ENCODE data around the gene EBF3.
A peak's percentile ranks its signal among the peaks of the same experiment; 100 is the strongest.

The EBF3 gene

GRCh38 chr10:129916506-129916995 lies 47.5 kb downstream of the EBF3 start:
- Histone ChIP-seq H3K18ac (ENCODE audit: low read depth in 1 of 2, low read length in 2 of 2) (no peak overlapping the region), H2BK120ac (ENCODE audit: low read depth, low read length) (no peak overlapping the region), H3K36me3 (ENCODE audit: control insufficient read depth in 1 of 2, insufficient read depth in 2 of 2, low read depth in 1 of 2, low read length in 2 of 2) (peaks cover 0 to 80% of the 10 kb centered on the region in 2 experiments), H3K4me2 (ENCODE audit: low read length, poor library complexity, severe bottlenecking) (no peak overlapping the region), H3K4me3 (ENCODE audit: insufficient read depth in 1 of 2, low read depth in 1 of 2, low read length in 2 of 2) (no peak overlapping the region), H2BK5ac (ENCODE audit: low read depth, low read length, poor library complexity, severe bottlenecking) (no peak overlapping the region), H3K79me1 (replicated peaks; ENCODE audit: low read length, poor library complexity, severe bottlenecking) (no peaks in the 10 kb centered on the region), H3K27ac (ENCODE audit: low read length, poor library complexity, severe bottlenecking) (no peak overlapping the region), H3K27me3 (ENCODE audit: control insufficient read depth in 1 of 2, insufficient read depth in 1 of 2, low read length in 2 of 2) (no peaks in the 10 kb centered on the region), H2AFZ (ENCODE audit: low read depth, low read length) (no peak overlapping the region), H2BK15ac (ENCODE audit: low read depth, poor library complexity, severe bottlenecking) (no peak overlapping the region), H3K9me3 (ENCODE audit: control insufficient read depth, low read length) (no peaks in the 10 kb centered on the region), H3K9ac (ENCODE audit: low read length) (no peak overlapping the region), H3K14ac (ENCODE audit: low read length in 2 of 2) (no peak overlapping the region), H2BK12ac (ENCODE audit: low read length in 2 of 2) (no peak overlapping the region), H3K23ac (ENCODE audit: low read length in 2 of 2) (no peak overlapping the region), H2AK5ac (ENCODE audit: low read length, severe bottlenecking) (no peak overlapping the region), H3K4me1 (ENCODE audit: control insufficient read depth, insufficient read depth, low read depth, low read length) (no peaks in the 10 kb centered on the region), H3K4ac (ENCODE audit: low read depth in 1 of 2, low read length in 2 of 2) (no peak overlapping the region), H4K8ac (ENCODE audit: low read length) (no peak overlapping the region), H4K91ac (ENCODE audit: low read length) (no peak overlapping the region)
- WGBS: 90% methylated on average over 7 of the region's 7 CpGs
- DNase-seq: no peak

- no peak overlapping the region for H2AFZ ChIP-seq (ENCODE audit: low read depth, low read length)
- H2BK5ac ChIP-seq (ENCODE audit: low read depth, low read length, poor library complexity, severe bottlenecking): no peak overlapping the region
- no peak overlapping the region for H3K14ac ChIP-seq (ENCODE audit: low read length in 2 of 2)
- no peak overlapping the region for H4K91ac ChIP-seq (ENCODE audit: low read length)
- H3K27ac ChIP-seq (ENCODE audit: low read length, poor library complexity, severe bottlenecking): no peak overlapping the region
- H2AK5ac ChIP-seq (ENCODE audit: low read length, severe bottlenecking): no peak overlapping the region
- H3K4me3 ChIP-seq (ENCODE audit: insufficient read depth in 1 of 2, low read depth in 1 of 2, low read length in 2 of 2): no peak overlapping the region
- no peak overlapping the region for H3K9ac ChIP-seq (ENCODE audit: low read length)
- H2BK12ac ChIP-seq (ENCODE audit: low read length in 2 of 2): no peak overlapping the region
- no peaks in the 10 kb centered on the region for H3K4me1 ChIP-seq (ENCODE audit: control insufficient read depth, insufficient read depth, low read depth, low read length)
- WGBS: 91% methylated on average over 27 of the region's 27 CpGs
- H4K8ac ChIP-seq (ENCODE audit: low read length): no peak overlapping the region
- H3K18ac ChIP-seq (ENCODE audit: low read depth in 1 of 2, low read length in 2 of 2): no peak overlapping the region
- H2BK15ac ChIP-seq (ENCODE audit: low read depth, poor library complexity, severe bottlenecking): no peak overlapping the region
- no peak overlapping the region for H3K23ac ChIP-seq (ENCODE audit: low read length in 2 of 2)
- H3K27me3 ChIP-seq (ENCODE audit: control insufficient read depth in 1 of 2, insufficient read depth in 1 of 2, low read length in 2 of 2): no peaks in the 10 kb centered on the region
- no peaks in the 10 kb centered on the region for H3K79me1 ChIP-seq (replicated peaks; ENCODE audit: low read length, poor library complexity, severe bottlenecking)
- H3K9me3 ChIP-seq (ENCODE audit: control insufficient read depth, low read length): no peaks in the 10 kb centered on the region
- no peak overlapping the region for H2BK120ac ChIP-seq (ENCODE audit: low read depth, low read length)
- H3K4ac ChIP-seq (ENCODE audit: low read depth in 1 of 2, low read length in 2 of 2): no peak overlapping the region
- DNase-seq: no peak
- H3K36me3 ChIP-seq (ENCODE audit: control insufficient read depth in 1 of 2, insufficient read depth in 2 of 2, low read depth in 1 of 2, low read length in 2 of 2): peaks cover 0 to 82% of the 10 kb centered on the region in 2 experiments
- H3K4me2 ChIP-seq (ENCODE audit: low read length, poor library complexity, severe bottlenecking): no peak overlapping the region
These were observed 48.3 kb downstream of the EBF3 start for GRCh38 chr10:129915526-129916378.

- H3K4me2 ChIP-seq (ENCODE audit: low read length, poor library complexity, severe bottlenecking): no peak overlapping the region
- no peak overlapping the region for H4K91ac ChIP-seq (ENCODE audit: low read length)
- H3K4me1 ChIP-seq (ENCODE audit: control insufficient read depth, insufficient read depth, low read depth, low read length): no peaks in the 10 kb centered on the region
- no peak overlapping the region for H3K4me3 ChIP-seq (ENCODE audit: insufficient read depth in 1 of 2, low read depth in 1 of 2, low read length in 2 of 2)
- H3K18ac ChIP-seq (ENCODE audit: low read depth in 1 of 2, low read length in 2 of 2): no peak overlapping the region
- no peaks in the 10 kb centered on the region for H3K79me1 ChIP-seq (replicated peaks; ENCODE audit: low read length, poor library complexity, severe bottlenecking)
- no peak for DNase-seq
- no peak overlapping the region for H2AK5ac ChIP-seq (ENCODE audit: low read length, severe bottlenecking)
- no peak overlapping the region for H2AFZ ChIP-seq (ENCODE audit: low read depth, low read length)
- no peak overlapping the region for H3K23ac ChIP-seq (ENCODE audit: low read length in 2 of 2)
- no peak overlapping the region for H3K14ac ChIP-seq (ENCODE audit: low read length in 2 of 2)
- H2BK120ac ChIP-seq (ENCODE audit: low read depth, low read length): no peak overlapping the region
- no peak overlapping the region for H2BK12ac ChIP-seq (ENCODE audit: low read length in 2 of 2)
- H3K36me3 ChIP-seq (ENCODE audit: control insufficient read depth in 1 of 2, insufficient read depth in 2 of 2, low read depth in 1 of 2, low read length in 2 of 2): peaks cover 0 to 83% of the 10 kb centered on the region in 2 experiments
- no peak overlapping the region for H4K8ac ChIP-seq (ENCODE audit: low read length)
- WGBS: 83% methylated on average over 2 of the region's 2 CpGs
- H2BK5ac ChIP-seq (ENCODE audit: low read depth, low read length, poor library complexity, severe bottlenecking): no peak overlapping the region
- no peak overlapping the region for H3K4ac ChIP-seq (ENCODE audit: low read depth in 1 of 2, low read length in 2 of 2)
- H2BK15ac ChIP-seq (ENCODE audit: low read depth, poor library complexity, severe bottlenecking): no peak overlapping the region
- H3K27me3 ChIP-seq (ENCODE audit: control insufficient read depth in 1 of 2, insufficient read depth in 1 of 2, low read length in 2 of 2): no peaks in the 10 kb centered on the region
- no peak overlapping the region for H3K9ac ChIP-seq (ENCODE audit: low read length)
- H3K9me3 ChIP-seq (ENCODE audit: control insufficient read depth, low read length): no peaks in the 10 kb centered on the region
- H3K27ac ChIP-seq (ENCODE audit: low read length, poor library complexity, severe bottlenecking): no peak overlapping the region
These were observed 49.1 kb downstream of the EBF3 start for GRCh38 chr10:129914960-129915359.

- Histone ChIP-seq H2BK15ac (ENCODE audit: low read depth, poor library complexity, severe bottlenecking) (no peak overlapping the region), H3K23ac (ENCODE audit: low read length in 2 of 2) (no peak overlapping the region), H3K36me3 (ENCODE audit: control insufficient read depth in 1 of 2, insufficient read depth in 2 of 2, low read depth in 1 of 2, low read length in 2 of 2) (peaks cover 0 to 89% of the 10 kb centered on the region in 2 experiments), H2BK5ac (ENCODE audit: low read depth, low read length, poor library complexity, severe bottlenecking) (no peak overlapping the region), H2AK5ac (ENCODE audit: low read length, severe bottlenecking) (no peak overlapping the region), H3K14ac (ENCODE audit: low read length in 2 of 2) (no peak overlapping the region), H3K4me1 (ENCODE audit: control insufficient read depth, insufficient read depth, low read depth, low read length) (no peaks in the 10 kb centered on the region), H4K8ac (ENCODE audit: low read length) (peak overlapping the region; percentile 24), H3K9me3 (ENCODE audit: control insufficient read depth, low read length) (no peaks in the 10 kb centered on the region), H2BK120ac (ENCODE audit: low read depth, low read length) (no peak overlapping the region), H3K79me1 (replicated peaks; ENCODE audit: low read length, poor library complexity, severe bottlenecking) (no peaks in the 10 kb centered on the region), H3K9ac (ENCODE audit: low read length) (no peak overlapping the region), H3K4me2 (ENCODE audit: low read length, poor library complexity, severe bottlenecking) (no peak overlapping the region), H3K18ac (ENCODE audit: low read depth in 1 of 2, low read length in 2 of 2) (no peak overlapping the region), H3K27ac (ENCODE audit: low read length, poor library complexity, severe bottlenecking) (no peak overlapping the region), H3K4ac (ENCODE audit: low read depth in 1 of 2, low read length in 2 of 2) (no peak overlapping the region), H3K27me3 (ENCODE audit: control insufficient read depth in 1 of 2, insufficient read depth in 1 of 2, low read length in 2 of 2) (no peaks in the 10 kb centered on the region), H2AFZ (ENCODE audit: low read depth, low read length) (no peak overlapping the region), H4K91ac (ENCODE audit: low read length) (no peak overlapping the region), H2BK12ac (ENCODE audit: low read length in 2 of 2) (no peak overlapping the region), H3K4me3 (ENCODE audit: insufficient read depth in 1 of 2, low read depth in 1 of 2, low read length in 2 of 2) (no peak overlapping the region)
- 96% methylated on average over 19 of the region's 19 CpGs for WGBS
- DNase-seq: no peak
These were observed 49.8 kb downstream of the EBF3 start for GRCh38 chr10:129914153-129914855.
